ENCODE measurements around the gene FOXP1. TPM values are rescaled to one million over a fixed set of nuclear protein-coding genes. Genes with fewer than 3 reads are reported as not detected.
A peak's percentile ranks its signal among the peaks of the same experiment; 100 is the strongest.

FOXP1 gene
- polyA plus RNA-seq, 1 donor (not counting 4 experiments of a cell fraction or from before 2014, with no cell fraction given) = 14.6 TPM

DNA sequence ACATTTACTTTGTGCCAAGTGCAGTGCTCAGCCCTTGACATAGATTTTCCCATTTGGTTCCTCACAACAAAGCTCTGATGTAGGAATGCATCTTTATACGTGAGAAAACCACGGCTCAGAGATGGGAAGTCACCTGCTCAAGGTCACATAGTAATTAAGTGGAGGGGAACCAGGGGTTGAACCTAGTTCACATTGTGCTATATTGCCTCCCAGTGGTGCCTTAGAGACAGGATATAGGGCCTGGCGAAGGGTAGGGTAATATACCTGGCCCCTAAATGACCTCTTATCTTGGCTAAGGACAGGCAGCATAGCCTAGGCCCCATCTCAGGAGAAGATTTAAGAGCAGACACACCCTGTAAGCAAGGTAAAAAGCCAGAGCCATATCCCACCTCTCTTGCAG, 71.5 kb downstream of the FOXP1 start:
- Histone ChIP-seq H2AFZ (ENCODE audit: control insufficient read depth, low read length) (no peak overlapping the region), H3K9me1 (ENCODE audit: control insufficient read depth, extremely low read depth, insufficient read depth, low read length) (no peaks in the 10 kb centered on the region), H3K9ac (ENCODE audit: control insufficient read depth, extremely low read depth, insufficient read depth, low read length) (no peak overlapping the region), H3K27ac (ENCODE audit: control insufficient read depth, insufficient read depth, low read length) (no peak overlapping the region), H3K36me3 (ENCODE audit: control insufficient read depth in 2 of 2, extremely low read depth in 1 of 2, insufficient read depth in 2 of 2, low read length in 2 of 2) (no peaks in the 10 kb centered on the region), H4K20me1 (ENCODE audit: control insufficient read depth, extremely low read depth, insufficient read depth, low read length) (no peaks in the 10 kb centered on the region), H3K79me2 (ENCODE audit: control insufficient read depth, insufficient read depth, low read length) (no peaks in the 10 kb centered on the region), H3K4me1 (ENCODE audit: control insufficient read depth, extremely low read depth, insufficient read depth, low read length) (peaks cover 14% of the 10 kb centered on the region), H3K27me3 (ENCODE audit: control insufficient read depth, extremely low read depth, insufficient read depth, low read length) (no peaks in the 10 kb centered on the region), H3K4me3 (ENCODE audit: control insufficient read depth in 2 of 3, extremely low read depth in 1 of 3, insufficient read depth in 2 of 3, low read depth in 1 of 3, low read length in 3 of 3) (no peak overlapping the region), H3K4me2 (ENCODE audit: control insufficient read depth, extremely low read depth, insufficient read depth, low read depth, low read length) (no peak overlapping the region), H3K9me3 (ENCODE audit: control insufficient read depth, low read depth, low read length) (no peaks in the 10 kb centered on the region)
- DNase-seq (ENCODE audit: low read depth, low spot score) (no peak), FAIRE-seq (no peak)
- TF ChIP-seq, protein P1, sequence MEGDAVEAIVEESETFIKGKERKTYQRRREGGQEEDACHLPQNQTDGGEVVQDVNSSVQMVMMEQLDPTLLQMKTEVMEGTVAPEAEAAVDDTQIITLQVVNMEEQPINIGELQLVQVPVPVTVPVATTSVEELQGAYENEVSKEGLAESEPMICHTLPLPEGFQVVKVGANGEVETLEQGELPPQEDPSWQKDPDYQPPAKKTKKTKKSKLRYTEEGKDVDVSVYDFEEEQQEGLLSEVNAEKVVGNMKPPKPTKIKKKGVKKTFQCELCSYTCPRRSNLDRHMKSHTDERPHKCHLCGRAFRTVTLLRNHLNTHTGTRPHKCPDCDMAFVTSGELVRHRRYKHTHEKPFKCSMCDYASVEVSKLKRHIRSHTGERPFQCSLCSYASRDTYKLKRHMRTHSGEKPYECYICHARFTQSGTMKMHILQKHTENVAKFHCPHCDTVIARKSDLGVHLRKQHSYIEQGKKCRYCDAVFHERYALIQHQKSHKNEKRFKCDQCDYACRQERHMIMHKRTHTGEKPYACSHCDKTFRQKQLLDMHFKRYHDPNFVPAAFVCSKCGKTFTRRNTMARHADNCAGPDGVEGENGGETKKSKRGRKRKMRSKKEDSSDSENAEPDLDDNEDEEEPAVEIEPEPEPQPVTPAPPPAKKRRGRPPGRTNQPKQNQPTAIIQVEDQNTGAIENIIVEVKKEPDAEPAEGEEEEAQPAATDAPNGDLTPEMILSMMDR (optimal IDR thresholded peaks at IDR 0.05 in 1 of 3, IDR thresholded peaks at IDR 0.05 in 1 of 3, conservative IDR thresholded peaks at IDR 0.05 in 1 of 3; ENCODE audit: extremely low read depth in 1 of 3, insufficient read depth in 2 of 3, low read length in 3 of 3) = peak; percentile 16 to 54 (median 32)
- no peak for TF ChIP-seq EZH2 (IDR thresholded peaks at IDR 0.05; ENCODE audit: low read length)
- dilution Hi-C loops (cut with MboI; ENCODE audit: extremely low pct_ligation_motif_present, low sequenced_read_pairs) = no loop called here

DNA sequence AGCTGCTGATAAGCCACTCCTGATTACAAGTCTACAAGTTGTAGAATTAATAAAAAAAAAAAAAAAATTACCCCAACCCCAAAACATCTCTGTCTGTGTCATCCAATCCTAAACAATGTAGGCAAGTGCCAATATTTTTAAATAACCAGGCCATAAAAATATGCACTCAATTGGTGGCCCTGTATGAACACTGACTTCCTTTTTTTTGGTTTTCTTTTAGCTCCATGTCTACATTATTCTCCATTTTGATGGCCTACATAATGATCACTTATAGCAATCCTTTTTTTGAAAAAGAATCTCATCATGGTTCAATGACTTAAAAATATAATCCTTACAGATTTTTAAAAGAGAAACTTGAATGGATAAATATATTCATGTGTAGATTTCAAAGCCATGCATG, 72.1 kb downstream of the FOXP1 start:
- H3K4me3 ChIP-seq (ENCODE audit: control insufficient read depth in 2 of 3, extremely low read depth in 1 of 3, insufficient read depth in 2 of 3, low read depth in 1 of 3, low read length in 3 of 3) = no peak overlapping the region
- dilution Hi-C loops (cut with MboI; ENCODE audit: extremely low pct_ligation_motif_present, low sequenced_read_pairs) = no loop called here
- no peaks in the 10 kb centered on the region for H4K20me1 ChIP-seq (ENCODE audit: control insufficient read depth, extremely low read depth, insufficient read depth, low read length)
- FAIRE-seq (no peak), DNase-seq (ENCODE audit: low read depth, low spot score) (no peak)
- no peaks in the 10 kb centered on the region for H3K79me2 ChIP-seq (ENCODE audit: control insufficient read depth, insufficient read depth, low read length)
- H2AFZ ChIP-seq (ENCODE audit: control insufficient read depth, low read length) = no peak overlapping the region
- peaks cover 14% of the 10 kb centered on the region for H3K4me1 ChIP-seq (ENCODE audit: control insufficient read depth, extremely low read depth, insufficient read depth, low read length)
- H3K9ac ChIP-seq (ENCODE audit: control insufficient read depth, extremely low read depth, insufficient read depth, low read length) = no peak overlapping the region
- H3K27me3 ChIP-seq (ENCODE audit: control insufficient read depth, extremely low read depth, insufficient read depth, low read length) = no peaks in the 10 kb centered on the region
- H3K4me2 ChIP-seq (ENCODE audit: control insufficient read depth, extremely low read depth, insufficient read depth, low read depth, low read length) = no peak overlapping the region
- H3K9me3 ChIP-seq (ENCODE audit: control insufficient read depth, low read depth, low read length) = no peaks in the 10 kb centered on the region
- TF ChIP-seq, protein P1 (optimal IDR thresholded peaks at IDR 0.05 in 1 of 3, IDR thresholded peaks at IDR 0.05 in 1 of 3, conservative IDR thresholded peaks at IDR 0.05 in 1 of 3; ENCODE audit: extremely low read depth in 1 of 3, insufficient read depth in 2 of 3, low read length in 3 of 3) = no peak
- no peak for TF ChIP-seq EZH2 (IDR thresholded peaks at IDR 0.05; ENCODE audit: low read length)
- no peak overlapping the region for H3K27ac ChIP-seq (ENCODE audit: control insufficient read depth, insufficient read depth, low read length)
- no peaks in the 10 kb centered on the region for H3K9me1 ChIP-seq (ENCODE audit: control insufficient read depth, extremely low read depth, insufficient read depth, low read length)
- no peaks in the 10 kb centered on the region for H3K36me3 ChIP-seq (ENCODE audit: control insufficient read depth in 2 of 2, extremely low read depth in 1 of 2, insufficient read depth in 2 of 2, low read length in 2 of 2)

Data from keratinocyte (primary cell).